Measurements from ENCODE around the gene CCL13. TPM values are rescaled to one million over a fixed set of nuclear protein-coding genes. Genes with fewer than 3 reads are reported as not detected.

CCL13 gene
- total RNA-seq, result not detected in 2 replicates

- CTCF ChIA-PET, result interaction anchor here (1.3 to 3.6 kb wide), 2 partner anchors 8 to 155 kb away, joined by 3 to 13 read pairs; no protein-coding TSS in a partner anchor
- intact Hi-C loops (cut with micrococcal nuclease), result no loop called here
- no peak within 1 kb of the TSS for H3K27ac Mint-ChIP-seq
- no peaks in the 10 kb centered on the region for H3K4me1 Mint-ChIP-seq
- H3K9me3 Mint-ChIP-seq, result peaks cover 4% of the 10 kb centered on the region
- DNase-seq, result no peak
- H3K4me3 Mint-ChIP-seq, result no peak within 1 kb of the TSS
- POLR2A ChIA-PET, result interaction anchor here (0.6 kb wide), 1 partner anchor 664 kb away, joined by 4 read pairs; no protein-coding TSS in a partner anchor
- peaks cover 10% of the 10 kb centered on the region for H3K27me3 Mint-ChIP-seq
- TF ChIP-seq, protein P1, sequence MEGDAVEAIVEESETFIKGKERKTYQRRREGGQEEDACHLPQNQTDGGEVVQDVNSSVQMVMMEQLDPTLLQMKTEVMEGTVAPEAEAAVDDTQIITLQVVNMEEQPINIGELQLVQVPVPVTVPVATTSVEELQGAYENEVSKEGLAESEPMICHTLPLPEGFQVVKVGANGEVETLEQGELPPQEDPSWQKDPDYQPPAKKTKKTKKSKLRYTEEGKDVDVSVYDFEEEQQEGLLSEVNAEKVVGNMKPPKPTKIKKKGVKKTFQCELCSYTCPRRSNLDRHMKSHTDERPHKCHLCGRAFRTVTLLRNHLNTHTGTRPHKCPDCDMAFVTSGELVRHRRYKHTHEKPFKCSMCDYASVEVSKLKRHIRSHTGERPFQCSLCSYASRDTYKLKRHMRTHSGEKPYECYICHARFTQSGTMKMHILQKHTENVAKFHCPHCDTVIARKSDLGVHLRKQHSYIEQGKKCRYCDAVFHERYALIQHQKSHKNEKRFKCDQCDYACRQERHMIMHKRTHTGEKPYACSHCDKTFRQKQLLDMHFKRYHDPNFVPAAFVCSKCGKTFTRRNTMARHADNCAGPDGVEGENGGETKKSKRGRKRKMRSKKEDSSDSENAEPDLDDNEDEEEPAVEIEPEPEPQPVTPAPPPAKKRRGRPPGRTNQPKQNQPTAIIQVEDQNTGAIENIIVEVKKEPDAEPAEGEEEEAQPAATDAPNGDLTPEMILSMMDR (IDR thresholded peaks at IDR 0.05), result no peak
- ATAC-seq (ENCODE audit: low read depth), result no peak
- no peaks in the 10 kb centered on the region for H3K36me3 Mint-ChIP-seq (ENCODE audit: low read depth)
Measured at GRCh38 chr17:34356194-34356593, at the start of gene CCL13. Gene CCL13, plus strand, starts transcription at chr17:34356480. Its CDS starts 47 bp downstream, at chr17:34356527.

DNA sequence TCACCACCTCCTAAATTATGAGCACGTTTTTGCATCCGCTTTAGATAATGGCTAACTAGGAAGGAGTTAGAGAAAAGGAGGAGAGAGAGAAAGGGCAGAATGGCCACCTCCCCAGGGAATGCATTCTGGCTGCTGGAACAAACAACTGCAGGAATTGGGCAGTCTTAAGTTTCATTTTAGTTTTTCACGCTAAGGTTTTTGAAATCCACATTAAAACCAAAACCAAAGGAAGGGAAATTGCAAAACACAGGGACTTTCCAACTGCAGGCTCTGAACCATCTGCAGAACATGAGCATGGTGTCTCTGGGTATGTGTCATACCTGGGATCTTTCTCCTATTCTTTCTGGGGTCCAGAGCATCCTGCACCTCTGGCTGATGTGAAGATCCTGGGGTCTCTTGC, 49.2 kb upstream of the CCL13 start:
- DNase-seq (no peak), ATAC-seq (ENCODE audit: low read depth) (no peak)
- no peak overlapping the region for H3K4me3 Mint-ChIP-seq
- POLR2A ChIA-PET, result no interaction called here
- intact Hi-C loops (cut with micrococcal nuclease), result no loop called here
- CTCF ChIA-PET, result no interaction called here
- no peak overlapping the region for H3K27ac Mint-ChIP-seq
- TF ChIP-seq, protein P1 (IDR thresholded peaks at IDR 0.05), result no peak
- peaks cover 26% of the 10 kb centered on the region for H3K27me3 Mint-ChIP-seq
- H3K4me1 Mint-ChIP-seq, result no peaks in the 10 kb centered on the region
- H3K9me3 Mint-ChIP-seq, result no peaks in the 10 kb centered on the region
- H3K36me3 Mint-ChIP-seq (ENCODE audit: low read depth), result no peaks in the 10 kb centered on the region

- peaks cover 28% of the 10 kb centered on the region for H3K27me3 Mint-ChIP-seq
- CTCF ChIA-PET, result no interaction called here
- DNase-seq, result no peak
- ATAC-seq (ENCODE audit: low read depth), result no peak
- no peaks in the 10 kb centered on the region for H3K4me1 Mint-ChIP-seq
- no peak overlapping the region for H3K4me3 Mint-ChIP-seq
- no peaks in the 10 kb centered on the region for H3K9me3 Mint-ChIP-seq
- TF ChIP-seq, protein P1 (IDR thresholded peaks at IDR 0.05), result no peak
- POLR2A ChIA-PET, result no interaction called here
- H3K36me3 Mint-ChIP-seq (ENCODE audit: low read depth), result no peaks in the 10 kb centered on the region
- intact Hi-C loops (cut with micrococcal nuclease), result no loop called here
- no peak overlapping the region for H3K27ac Mint-ChIP-seq
Measured at GRCh38 chr17:34308371-34308770, 47.9 kb upstream of the CCL13 start.

DNA sequence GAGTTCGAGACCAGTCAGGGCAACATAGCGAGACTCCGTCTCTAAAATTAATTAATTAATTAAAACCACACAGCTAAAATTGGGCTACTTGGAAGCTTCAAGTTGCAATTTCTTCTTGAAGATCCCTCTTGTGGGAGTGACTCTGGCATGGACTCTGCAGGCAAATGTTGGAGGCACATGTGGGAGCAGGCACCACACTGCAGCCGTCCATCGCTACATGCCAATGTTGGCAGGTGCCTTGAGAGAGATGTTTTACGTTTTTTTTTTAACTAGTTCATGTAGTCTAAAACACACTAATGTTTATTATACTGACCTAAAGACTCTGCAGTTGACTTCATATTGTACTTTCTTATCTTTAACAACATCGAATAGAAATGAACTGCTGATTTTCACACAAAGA, 45.0 kb upstream of the CCL13 start:
- Mint-ChIP-seq H3K4me1 (peaks cover 3% of the 10 kb centered on the region), H3K36me3 (ENCODE audit: low read depth) (no peaks in the 10 kb centered on the region), H3K9me3 (no peaks in the 10 kb centered on the region), H3K27me3 (peaks cover 34% of the 10 kb centered on the region), H3K4me3 (no peak overlapping the region), H3K27ac (no peak overlapping the region)
- TF ChIP-seq, protein P1 (IDR thresholded peaks at IDR 0.05), result no peak
- no peak for ATAC-seq (ENCODE audit: low read depth)
- ChIA-PET CTCF (no interaction called here), POLR2A (no interaction called here)
- intact Hi-C loops (cut with micrococcal nuclease), result no loop called here
- DNase-seq, result no peak

- no peaks in the 10 kb centered on the region for H3K9me3 Mint-ChIP-seq
- ATAC-seq (ENCODE audit: low read depth) (no peak), DNase-seq (no peak)
- ChIA-PET CTCF (no interaction called here), POLR2A (no interaction called here)
- no peak overlapping the region for H3K4me3 Mint-ChIP-seq
- H3K4me1 Mint-ChIP-seq, result peaks cover 3% of the 10 kb centered on the region
- H3K36me3 Mint-ChIP-seq (ENCODE audit: low read depth), result no peaks in the 10 kb centered on the region
- H3K27ac Mint-ChIP-seq, result no peak overlapping the region
- peaks cover 32% of the 10 kb centered on the region for H3K27me3 Mint-ChIP-seq
- intact Hi-C loops (cut with micrococcal nuclease), result no loop called here
- TF ChIP-seq, protein P1 (IDR thresholded peaks at IDR 0.05), result no peak
Measured at GRCh38 chr17:34312080-34312479, 44.2 kb upstream of the CCL13 start.
